Inferior parietal cortex (tissue), 1 donor: ENCODE results near the gene SPATA18.
"Not testable (repeated sequence)": the region's sequence is repeated elsewhere in the genome, so short reads cannot be mapped to it uniquely, and the experiment has no call there.

ENCODE experiments used
- DNase-seq: peaks from one replicate; pipeline ENCODE4 v3.0.0-alpha.2; 2016; ENCODE audit errors: extremely low spot score

Gene SPATA18

DNA sequence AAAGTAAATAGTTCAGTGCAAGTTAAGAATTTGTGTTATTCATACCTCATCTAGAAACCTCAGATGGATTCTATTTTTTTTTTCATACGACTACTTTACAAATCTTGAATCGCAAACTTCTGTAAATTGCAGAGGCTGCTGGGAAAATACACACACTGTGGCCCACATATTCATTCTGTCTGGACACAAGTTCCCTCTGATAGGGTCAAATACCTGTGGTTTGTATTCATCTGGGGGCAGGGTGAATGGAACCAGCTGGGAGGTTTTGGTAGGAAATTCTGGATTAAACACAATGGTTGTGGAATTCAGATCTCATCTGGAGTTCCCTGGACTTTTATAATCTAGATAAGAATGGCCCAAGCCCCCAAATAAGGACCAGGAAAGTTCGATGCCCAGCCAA is 56.2 kb downstream of the SPATA18 start:
- DNase-seq = no peak

DNA sequence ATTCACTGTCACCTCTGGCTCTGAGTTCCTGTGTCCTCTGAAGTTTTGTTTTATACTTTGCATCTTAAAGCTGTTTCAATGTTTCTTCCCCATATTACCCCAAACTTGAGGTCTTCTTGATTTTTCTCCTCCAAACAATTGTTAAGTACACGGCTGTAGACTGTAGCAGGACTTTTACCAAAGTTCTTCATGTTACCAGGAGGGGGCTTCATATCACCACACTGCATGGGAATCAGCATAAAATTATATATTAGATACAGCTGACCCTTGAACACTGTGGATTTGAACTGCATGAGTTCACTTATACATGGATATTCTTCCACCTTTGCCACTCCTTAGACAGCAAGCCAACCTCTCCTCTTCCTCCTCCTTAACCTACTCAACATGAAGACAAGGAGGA is 56.6 kb downstream of the SPATA18 start:
- DNase-seq = no peak

DNA sequence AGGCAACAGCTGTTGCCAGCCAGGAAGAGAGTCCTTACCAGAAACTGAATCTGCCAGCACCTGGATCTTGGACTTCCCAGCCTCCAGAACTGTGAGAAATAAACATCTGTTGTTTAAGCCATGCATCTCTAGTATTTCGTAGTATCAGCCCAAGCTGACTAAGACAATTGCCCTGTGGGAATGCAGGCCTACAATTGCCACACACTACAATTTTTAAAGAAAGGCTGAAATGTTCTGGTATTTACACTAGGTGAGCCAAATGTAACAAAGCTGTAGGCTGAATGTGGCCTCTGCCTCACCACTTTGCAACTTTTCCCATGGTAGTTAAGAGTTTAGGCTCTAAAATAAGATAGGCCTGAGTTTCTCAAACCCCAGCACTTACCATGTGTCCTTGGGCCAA is 59.1 kb downstream of the SPATA18 start:
- DNase-seq = no peak

DNA sequence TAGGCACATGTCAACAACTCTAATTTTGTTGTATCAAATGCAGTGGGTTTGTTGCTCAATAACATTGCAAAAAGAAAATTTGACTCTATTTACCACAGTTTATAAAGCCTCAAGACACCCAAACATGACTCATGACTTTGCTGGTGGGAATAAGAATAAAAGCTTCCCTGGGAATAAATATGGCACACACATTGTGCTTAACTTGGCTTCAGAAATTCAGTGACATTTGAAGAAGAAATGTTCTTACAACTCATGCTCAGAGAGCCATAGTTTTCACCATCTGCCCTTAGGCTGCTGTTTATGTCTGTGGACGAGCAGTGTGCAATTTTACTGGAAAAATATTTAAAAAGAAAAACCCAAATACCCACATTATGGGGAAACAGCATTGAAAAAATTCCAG is 60.9 kb downstream of the SPATA18 start:
- DNase-seq = no peak

DNA sequence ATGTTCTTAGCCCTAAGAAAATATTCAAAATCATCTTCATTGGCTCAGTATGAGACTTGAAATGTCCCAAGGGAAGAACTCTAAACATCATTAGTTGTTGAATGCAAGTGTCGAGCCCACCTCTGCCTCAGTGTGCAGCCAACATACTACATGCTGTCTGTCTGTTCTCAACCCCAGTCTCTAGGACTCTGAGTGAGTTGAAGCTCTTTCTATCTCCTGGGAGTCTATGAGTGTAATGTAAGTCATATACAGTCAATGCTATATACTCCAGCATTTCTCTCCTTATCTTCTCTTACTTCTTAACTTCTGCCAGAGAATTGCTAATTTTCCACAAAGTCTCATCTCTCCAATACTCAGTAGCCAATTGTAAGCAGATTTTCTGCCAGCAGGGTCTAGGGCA is 61.3 kb downstream of the SPATA18 start:
- DNase-seq = no peak

DNA sequence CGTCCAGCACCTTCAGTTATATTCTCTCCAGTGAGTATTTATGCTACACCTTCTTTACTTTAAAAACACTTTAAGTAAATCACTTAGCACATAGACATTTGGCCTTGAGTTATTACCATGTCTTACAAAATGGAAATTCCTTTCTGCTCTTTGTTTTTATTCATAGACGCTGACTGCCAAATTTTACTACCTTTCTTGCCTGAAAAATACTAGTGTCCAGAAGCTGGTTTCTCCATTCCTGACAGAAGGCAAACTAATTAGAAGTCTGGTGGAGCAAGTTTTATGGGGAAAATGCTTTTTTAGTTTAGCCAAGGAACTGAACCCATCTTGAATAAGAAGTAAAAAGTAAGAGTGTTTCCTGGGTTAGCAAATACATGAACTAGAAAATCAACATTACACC is 65.5 kb downstream of the SPATA18 start:
- no peak for DNase-seq

DNA sequence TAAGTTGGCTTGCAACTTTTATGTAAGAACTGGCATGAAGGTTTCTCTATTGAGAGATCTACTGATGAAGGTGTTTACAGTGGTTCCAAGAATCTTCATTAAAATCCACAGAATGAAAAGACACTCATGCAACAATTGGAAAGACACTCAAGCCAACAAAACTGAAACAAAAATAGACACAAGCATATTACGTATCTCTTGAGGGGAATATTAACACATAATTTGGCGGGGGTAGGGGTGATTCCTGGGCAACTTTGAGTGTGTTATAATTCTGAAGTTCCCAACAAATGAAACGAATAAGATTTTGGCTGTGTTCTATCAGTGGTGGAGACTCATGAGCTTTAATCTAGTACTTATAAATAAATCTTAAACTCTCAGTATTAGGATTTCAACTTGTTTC is 75.1 kb downstream of the SPATA18 start:
- no peak for DNase-seq

DNA sequence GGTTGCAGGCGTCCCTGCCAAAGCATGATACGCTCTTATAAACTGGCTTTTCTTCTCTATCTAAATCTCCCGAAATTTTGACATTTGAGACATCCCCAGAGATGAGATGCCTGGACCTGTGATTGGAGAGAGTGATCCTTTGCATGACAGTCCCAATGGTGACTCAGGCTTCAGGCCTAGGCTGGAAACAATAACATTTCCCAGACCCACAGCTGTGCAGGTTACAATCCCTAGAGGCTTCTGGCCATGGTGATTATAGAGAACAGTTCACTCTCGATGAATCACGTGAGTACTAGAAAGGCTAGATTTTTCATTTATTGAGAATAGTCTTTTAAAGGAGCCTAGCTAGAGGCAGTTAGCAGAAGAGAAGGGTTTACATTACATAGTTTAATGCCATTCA is 75.9 kb downstream of the SPATA18 start:
- no peak for DNase-seq

DNA sequence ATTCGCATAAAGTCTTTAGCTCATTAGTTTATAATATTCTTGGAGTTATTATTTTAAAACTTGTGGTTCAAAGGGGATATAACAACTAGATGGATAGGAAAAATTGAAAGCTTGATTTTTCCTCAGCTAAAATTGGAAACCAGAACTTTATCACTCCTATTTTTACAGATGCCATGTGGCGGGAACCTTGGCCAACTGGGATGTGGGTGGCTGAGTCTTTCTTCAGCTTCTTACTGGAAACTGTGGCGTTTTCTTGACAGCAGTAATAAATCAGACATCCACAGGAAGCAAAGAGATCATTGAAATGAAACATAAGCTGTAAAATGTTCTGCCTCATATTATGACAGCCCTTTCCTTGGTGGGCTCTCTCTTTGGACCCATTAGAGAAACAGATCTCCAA is 84.1 kb downstream of the SPATA18 start:
- peak; percentile 4 for DNase-seq

DNA sequence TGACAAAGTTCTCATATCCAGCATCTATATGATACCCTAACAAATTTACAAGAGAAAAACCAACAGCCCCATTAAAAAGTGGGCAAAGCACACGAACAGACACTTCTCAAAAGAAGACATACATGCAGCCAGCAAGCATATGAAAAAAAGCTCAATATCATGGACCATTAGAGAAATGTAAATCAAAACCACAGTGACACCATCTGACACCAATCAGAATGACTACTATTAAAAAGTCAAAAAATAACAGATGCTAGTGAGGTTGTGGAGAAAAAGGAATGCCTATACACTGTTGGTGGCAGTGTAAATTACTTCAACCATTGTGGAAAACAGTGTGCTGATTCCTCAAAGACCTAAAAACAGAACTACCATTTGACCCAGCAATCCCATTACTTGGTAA is 86.0 kb downstream of the SPATA18 start:
- not testable (repeated sequence) for DNase-seq

DNA sequence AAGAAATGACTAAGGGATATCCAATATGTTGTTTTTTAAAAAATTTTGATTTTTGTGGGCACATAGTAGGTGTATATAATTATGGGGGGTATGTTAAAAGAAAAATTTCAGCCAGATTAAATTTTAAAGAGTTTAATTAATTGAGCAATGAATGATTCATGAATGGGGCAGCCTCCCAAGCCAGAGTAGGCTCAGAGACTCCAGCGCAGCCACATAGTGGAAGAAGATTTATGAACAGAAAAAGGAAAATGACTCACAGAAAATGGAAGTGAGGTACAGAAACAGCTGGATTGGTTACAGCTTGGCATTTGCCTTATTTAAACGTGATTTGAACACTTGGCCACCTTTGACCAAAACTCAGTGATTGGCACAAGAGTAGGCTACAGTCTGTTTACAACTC is 91.7 kb downstream of the SPATA18 start:
- DNase-seq = no peak

DNA sequence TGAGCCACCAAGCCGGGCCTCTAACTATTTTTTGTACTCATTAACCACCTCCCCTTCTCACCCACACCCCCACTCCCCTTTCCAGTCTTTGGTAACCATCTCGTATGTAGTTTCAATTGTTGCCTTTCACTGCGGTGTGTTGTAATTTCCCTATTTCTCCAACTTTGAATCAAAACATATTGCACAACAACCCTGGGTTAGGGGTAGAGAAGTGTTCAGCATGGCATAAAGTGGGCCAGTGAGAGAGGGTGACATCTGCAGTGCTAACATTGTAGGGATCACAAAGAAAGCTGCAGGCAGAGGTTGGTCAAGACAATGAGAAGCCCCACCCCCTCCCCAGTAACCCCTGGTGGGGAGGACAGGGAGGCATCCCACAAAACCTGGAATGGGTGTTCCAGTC is 92.7 kb downstream of the SPATA18 start:
- DNase-seq = no peak

DNA sequence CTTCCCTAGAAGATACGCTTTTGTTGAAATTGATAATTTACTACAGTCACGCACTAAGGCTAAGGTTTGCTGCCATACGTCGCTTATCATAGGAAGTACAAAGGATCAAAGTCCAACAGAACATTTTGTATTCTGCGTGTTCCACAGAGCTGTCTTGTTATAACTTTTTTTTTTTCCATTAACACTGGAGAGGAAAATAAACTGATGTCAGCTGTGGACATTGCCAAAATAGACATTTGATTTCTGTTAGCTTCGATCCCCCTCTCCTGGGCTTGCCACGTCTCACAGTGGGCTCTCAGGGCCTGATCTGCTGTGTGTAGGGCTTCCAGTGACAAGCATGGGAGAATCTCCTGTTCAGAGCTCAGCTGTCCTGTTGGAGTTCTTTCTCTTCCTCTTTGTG is 93.3 kb downstream of the SPATA18 start:
- DNase-seq = no peak
